Trophoblast cell (in vitro differentiated cells and primary cell): Measurements from ENCODE around the gene PCDHGB2.
"Not testable (repeated sequence)": the region's sequence is repeated elsewhere in the genome, so short reads cannot be mapped to it uniquely, and the experiment has no call there.

ENCODE experiments used
- DNase-seq, 2 donors: peaks; one replicate each; pipeline ENCODE4 v3.0.0-alpha.2; 2016
- H2AFZ ChIP-seq: 2 replicates; pipeline ENCODE4 v1.6.1; 2013; ENCODE audit warnings: low read length, moderate library complexity, mild to moderate bottlenecking; ENCODE audit not compliant: insufficient read depth, poor library complexity
- H2AK5ac ChIP-seq: 2 replicates; pipeline ENCODE4 v1.6.1; 2013; ENCODE audit warnings: mild to moderate bottlenecking, low read length
- H2BK120ac ChIP-seq: 2 replicates; pipeline ENCODE4 v1.6.1; 2013; ENCODE audit warnings: low read length, mild to moderate bottlenecking, moderate library complexity; ENCODE audit not compliant: insufficient read depth, poor library complexity
- H2BK12ac ChIP-seq: 2 replicates; pipeline ENCODE4 v1.6.1; 2013; ENCODE audit warnings: mild to moderate bottlenecking, low read length, moderate library complexity
- H2BK5ac ChIP-seq: 2 replicates; pipeline ENCODE4 v1.6.1; 2013; ENCODE audit warnings: low read length, low read depth, moderate library complexity, mild to moderate bottlenecking; ENCODE audit not compliant: poor library complexity
- H3K14ac ChIP-seq: 2 replicates; pipeline ENCODE4 v1.6.1; 2013; ENCODE audit warnings: mild to moderate bottlenecking, low read length
- H3K18ac ChIP-seq: 2 replicates; pipeline ENCODE4 v1.6.1; 2013; ENCODE audit warnings: mild to moderate bottlenecking, low read length
- H3K23ac ChIP-seq: 2 replicates; pipeline ENCODE4 v1.6.1; 2013; ENCODE audit warnings: low read length
- H3K27ac ChIP-seq: 2 replicates; pipeline ENCODE4 v1.5.1; 2013; ENCODE audit warnings: low read depth, mild to moderate bottlenecking, inconsistent platforms, low read length, moderate library complexity
- H3K27me3 ChIP-seq: 2 replicates; pipeline ENCODE4 v1.6.1; 2013; ENCODE audit warnings: inconsistent platforms, mild to moderate bottlenecking, low read length, moderate library complexity; ENCODE audit not compliant: insufficient read depth
- H3K36me3 ChIP-seq, 2 experiments: 1 replicate in 1 of 2; 2 replicates in 1 of 2; pipeline ENCODE4 v1.6.1; 2013; ENCODE audit warnings: low read length in 2 of 2, mild to moderate bottlenecking in 2 of 2, moderate library complexity in 1 of 2; ENCODE audit not compliant: insufficient read depth in 2 of 2, control insufficient read depth in 1 of 2
- H3K4ac ChIP-seq: 2 replicates; pipeline ENCODE4 v1.6.1; 2013; ENCODE audit warnings: low read depth, mild to moderate bottlenecking, low read length, moderate library complexity
- H3K4me1 ChIP-seq, 2 experiments: 1 replicate in 1 of 2; 2 replicates in 1 of 2; pipeline ENCODE4 v1.6.1; 2013; ENCODE audit warnings: low read length in 2 of 2, mild to moderate bottlenecking in 2 of 2, moderate library complexity in 1 of 2; ENCODE audit not compliant: insufficient read depth in 2 of 2, control insufficient read depth in 1 of 2
- H3K4me2 ChIP-seq: 2 replicates; pipeline ENCODE4 v1.6.1; 2013; ENCODE audit warnings: inconsistent platforms, mild to moderate bottlenecking, low read length, moderate library complexity
- H3K4me3 ChIP-seq: 2 replicates; pipeline ENCODE4 v1.5.1; 2013; ENCODE audit warnings: mild to moderate bottlenecking, low read depth, low read length, inconsistent platforms
- H3K79me1 ChIP-seq: one replicate; pipeline ENCODE4 v1.6.1; 2013; ENCODE audit warnings: low read length
- H3K79me2 ChIP-seq: 2 replicates; pipeline ENCODE4 v1.6.1; 2013; ENCODE audit warnings: low read length, mild to moderate bottlenecking; ENCODE audit not compliant: control insufficient read depth, insufficient read depth, poor library complexity
- H3K9ac ChIP-seq: 2 replicates; pipeline ENCODE4 v1.6.1; 2013; ENCODE audit warnings: mild to moderate bottlenecking, low read length
- H3K9me3 ChIP-seq: 2 replicates; pipeline ENCODE4 v1.6.1; 2013; ENCODE audit warnings: low read depth, mild to moderate bottlenecking, control low read depth, inconsistent platforms, low read length; ENCODE audit not compliant: insufficient read depth
- H4K12ac ChIP-seq: 2 replicates; pipeline ENCODE4 v1.6.1; 2013; ENCODE audit warnings: low read depth, mild to moderate bottlenecking, low read length, moderate library complexity
- H4K8ac ChIP-seq: 2 replicates; pipeline ENCODE4 v1.6.1; 2013; ENCODE audit warnings: low read depth, mild to moderate bottlenecking, low read length, moderate library complexity
- H4K91ac ChIP-seq: one replicate; pipeline ENCODE4 v1.6.1; 2013; ENCODE audit warnings: low read depth, mild to moderate bottlenecking, low read length, moderate library complexity
- WGBS: extraction: QIAGEN DNeasy Blood & Tissue Kit; methylation state at CpG from one replicate; pipeline ENCODE4 v1.1.7; 2013; ENCODE audit warnings: missing lambda C conversion rate; ENCODE audit not compliant: insufficient read length, insufficient coverage; ENCODE audit errors: extremely low coverage; 5-methylcytosine and 5-hydroxymethylcytosine counted together

PCDHGB2 gene

GRCh38 chr5:141387557-141388311 lies 27.9 kb downstream of the PCDHGB2 start, which contains the start of gene PCDHGB4:
Gene PCDHGB4 (plus strand): TSS chr5:141387698. CDS start chr5:141387885, 187 bp downstream.
- no CpG with 5 or more reads among the region's 40 CpGs for WGBS
- not testable (repeated sequence) for H3K27me3 ChIP-seq, H2AK5ac ChIP-seq, H3K4me1 ChIP-seq, H3K4ac ChIP-seq, H3K14ac ChIP-seq, H2BK12ac ChIP-seq, H3K9ac ChIP-seq, H2AFZ ChIP-seq, H4K12ac ChIP-seq, H4K8ac ChIP-seq, H3K79me2 ChIP-seq, H2BK5ac ChIP-seq, H3K79me1 ChIP-seq, H4K91ac ChIP-seq, H2BK120ac ChIP-seq, H3K27ac ChIP-seq, H3K23ac ChIP-seq, H3K18ac ChIP-seq
- peaks cover 38% of the 10 kb centered on the region for H3K9me3 ChIP-seq
- peaks cover 10 to 13% of the 10 kb centered on the region in 2 experiments for H3K36me3 ChIP-seq
- H3K4me2 ChIP-seq = peak within 1 kb of the TSS; percentile 54
- peak within 1 kb of the TSS; percentile 48 for H3K4me3 ChIP-seq
- peak in 1 of 2 donors; percentile 47 for DNase-seq

DNA sequence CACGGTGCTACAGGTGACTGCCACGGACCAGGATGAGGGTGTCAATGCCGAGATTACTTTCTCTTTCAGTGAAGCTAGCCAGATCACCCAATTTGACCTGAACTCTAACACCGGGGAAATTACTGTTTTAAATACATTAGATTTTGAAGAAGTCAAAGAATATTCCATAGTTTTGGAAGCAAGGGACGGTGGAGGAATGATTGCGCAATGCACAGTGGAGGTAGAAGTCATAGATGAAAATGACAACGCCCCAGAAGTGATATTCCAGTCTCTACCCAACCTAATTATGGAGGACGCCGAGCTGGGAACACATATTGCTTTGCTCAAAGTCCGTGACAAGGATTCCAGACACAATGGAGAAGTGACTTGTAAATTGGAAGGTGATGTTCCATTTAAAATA lies 28.9 kb downstream of the PCDHGB2 start:
- no peak overlapping the region for H2AFZ ChIP-seq
- no CpG with 5 or more reads among the region's 10 CpGs for WGBS
- H4K8ac ChIP-seq = no peak overlapping the region
- H3K27ac ChIP-seq = no peak overlapping the region
- no peaks in the 10 kb centered on the region for H3K79me1 ChIP-seq
- H3K79me2 ChIP-seq = no peaks in the 10 kb centered on the region
- H3K4me1 ChIP-seq = no peaks in the 10 kb centered on the region
- H3K9me3 ChIP-seq = peaks cover 38% of the 10 kb centered on the region
- no peak overlapping the region for H2BK12ac ChIP-seq
- H3K9ac ChIP-seq = no peak overlapping the region
- H2BK120ac ChIP-seq = no peak overlapping the region
- H2BK5ac ChIP-seq = no peak overlapping the region
- no peak overlapping the region for H4K91ac ChIP-seq
- no peak overlapping the region for H3K18ac ChIP-seq
- peak overlapping the region; percentile 48 for H3K4me3 ChIP-seq
- H3K23ac ChIP-seq = no peak overlapping the region
- no peak overlapping the region for H4K12ac ChIP-seq
- H3K36me3 ChIP-seq = peaks cover 16 to 20% of the 10 kb centered on the region in 2 experiments
- H2AK5ac ChIP-seq = no peak overlapping the region
- H3K27me3 ChIP-seq = no peaks in the 10 kb centered on the region
- H3K4me2 ChIP-seq = no peak overlapping the region
- no peak overlapping the region for H3K4ac ChIP-seq
- no peak overlapping the region for H3K14ac ChIP-seq
- DNase-seq = no peak

DNA sequence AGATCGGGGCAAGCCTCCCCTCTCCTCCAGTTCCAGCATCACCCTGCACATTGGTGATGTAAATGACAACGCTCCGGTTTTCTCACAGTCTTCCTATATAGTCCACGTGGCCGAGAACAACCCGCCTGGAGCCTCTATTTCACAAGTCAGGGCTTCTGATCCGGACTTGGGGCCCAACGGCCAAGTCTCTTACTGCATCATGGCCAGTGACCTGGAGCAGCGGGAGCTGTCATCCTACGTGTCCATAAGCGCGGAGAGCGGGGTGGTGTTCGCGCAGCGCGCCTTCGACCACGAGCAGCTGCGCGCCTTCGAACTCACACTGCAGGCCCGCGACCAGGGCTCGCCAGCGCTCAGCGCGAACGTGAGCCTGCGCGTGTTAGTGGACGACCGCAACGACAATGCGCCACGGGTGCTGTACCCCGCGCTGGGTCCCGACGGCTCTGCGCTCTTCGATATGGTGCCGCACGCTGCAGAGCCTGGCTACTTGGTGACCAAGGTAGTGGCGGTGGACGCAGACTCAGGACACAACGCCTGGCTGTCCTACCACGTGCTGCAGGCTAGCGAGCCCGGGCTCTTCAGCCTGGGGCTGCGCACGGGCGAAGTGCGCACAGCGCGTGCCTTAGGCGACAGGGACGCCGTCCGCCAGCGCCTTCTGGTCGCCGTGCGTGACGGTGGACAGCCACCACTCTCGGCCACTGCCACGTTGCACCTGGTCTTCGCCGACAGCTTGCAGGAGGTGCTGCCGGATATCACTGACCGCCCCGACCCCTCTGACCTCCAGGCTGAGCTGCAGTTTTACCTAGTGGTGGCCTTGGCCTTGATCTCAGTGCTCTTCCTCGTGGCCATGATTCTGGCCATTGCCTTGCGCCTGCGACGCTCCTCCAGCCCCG lies 29.6 kb downstream of the PCDHGB2 start:
- no peaks in the 10 kb centered on the region for H3K79me2 ChIP-seq
- no peak overlapping the region for H3K4me3 ChIP-seq
- H3K18ac ChIP-seq = no peak overlapping the region
- H3K79me1 ChIP-seq = no peaks in the 10 kb centered on the region
- H3K36me3 ChIP-seq = peaks cover 19 to 23% of the 10 kb centered on the region in 2 experiments
- no peak overlapping the region for H2AK5ac ChIP-seq
- no peak overlapping the region for H3K9ac ChIP-seq
- no peak overlapping the region for H3K14ac ChIP-seq
- no peak overlapping the region for H2BK12ac ChIP-seq
- WGBS = no CpG with 5 or more reads among the region's 77 CpGs
- no peak overlapping the region for H2BK5ac ChIP-seq
- DNase-seq = no peak
- H2AFZ ChIP-seq = no peak overlapping the region
- H3K9me3 ChIP-seq = peaks cover 40% of the 10 kb centered on the region
- no peak overlapping the region for H2BK120ac ChIP-seq
- H3K4me1 ChIP-seq = no peaks in the 10 kb centered on the region
- no peak overlapping the region for H3K23ac ChIP-seq
- no peaks in the 10 kb centered on the region for H3K27me3 ChIP-seq
- H3K4me2 ChIP-seq = no peak overlapping the region
- no peak overlapping the region for H4K91ac ChIP-seq
- no peak overlapping the region for H3K27ac ChIP-seq
- no peak overlapping the region for H4K8ac ChIP-seq
- H3K4ac ChIP-seq = no peak overlapping the region
- H4K12ac ChIP-seq = no peak overlapping the region

DNA sequence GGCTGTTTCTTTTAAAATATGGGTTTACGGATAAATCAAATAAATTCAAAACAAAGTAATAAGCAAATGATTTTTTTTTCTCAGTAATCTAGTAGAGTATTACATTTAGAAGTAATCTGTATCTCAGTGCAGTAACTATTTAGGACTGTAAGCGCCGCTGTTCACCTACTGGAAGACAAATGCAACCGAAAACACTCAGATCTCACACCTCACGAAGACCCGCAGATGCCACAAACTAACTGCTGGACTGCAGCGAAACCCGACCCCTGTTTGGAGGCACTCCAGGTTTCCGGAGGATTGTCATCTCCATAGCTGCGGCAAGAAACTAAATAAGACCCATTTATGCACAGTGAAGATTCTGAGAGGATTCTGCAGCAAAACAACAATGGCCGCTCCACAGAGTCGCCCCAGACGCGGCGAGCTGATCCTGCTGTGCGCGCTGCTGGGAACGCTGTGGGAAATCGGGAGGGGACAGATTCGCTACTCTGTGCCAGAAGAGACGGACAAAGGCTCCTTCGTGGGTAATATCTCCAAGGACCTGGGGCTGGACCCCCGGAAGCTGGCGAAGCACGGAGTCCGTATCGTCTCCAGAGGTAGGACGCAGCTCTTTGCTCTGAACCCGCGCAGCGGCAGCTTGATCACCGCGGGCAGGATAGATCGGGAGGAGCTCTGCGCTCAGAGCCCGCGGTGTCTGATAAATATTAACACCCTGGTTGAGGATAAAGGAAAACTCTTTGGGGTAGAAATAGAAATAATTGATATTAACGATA lies 32.8 kb downstream of the PCDHGB2 start, which contains the start of gene PCDHGA8:
Gene PCDHGA8, plus strand, starts transcription at position 205 of the 770 bp plus-strand sequence. Its CDS starts 181 bp downstream, at position 386.
- WGBS = no CpG with 5 or more reads among the region's 38 CpGs
- Histone ChIP-seq H3K4me3 (no peak within 1 kb of the TSS), H3K27me3 (no peaks in the 10 kb centered on the region), H3K36me3 (peaks cover 19 to 25% of the 10 kb centered on the region in 2 experiments), H3K79me1 (no peaks in the 10 kb centered on the region), H2AFZ (no peak within 1 kb of the TSS), H4K12ac (no peak within 1 kb of the TSS), H3K9ac (no peak within 1 kb of the TSS), H3K4me1 (no peaks in the 10 kb centered on the region), H4K8ac (no peak within 1 kb of the TSS), H2BK120ac (no peak within 1 kb of the TSS), H3K9me3 (peaks cover 38% of the 10 kb centered on the region), H4K91ac (no peak within 1 kb of the TSS), H3K14ac (no peak within 1 kb of the TSS), H3K4ac (no peak within 1 kb of the TSS), H3K79me2 (no peaks in the 10 kb centered on the region), H3K23ac (no peak within 1 kb of the TSS), H2BK5ac (no peak within 1 kb of the TSS), H3K27ac (no peak within 1 kb of the TSS), H3K18ac (no peak within 1 kb of the TSS), H3K4me2 (no peak within 1 kb of the TSS), H2BK12ac (no peak within 1 kb of the TSS), H2AK5ac (no peak within 1 kb of the TSS)
- no peak for DNase-seq
